WI38 (cell line): ENCODE results near the gene ADRA2C.

Experiments used
- H3K4me3 ChIP-seq: 2 replicates; pipeline ENCODE4 v1.5.1; 2011; ENCODE audit warnings: low read depth, mild to moderate bottlenecking, control low read depth, low read length
- TF ChIP-seq, protein P1 (sequence below): IDR thresholded peaks from 2 replicates; pipeline ENCODE4 v1.5.1; 2012; ENCODE audit warnings: low read depth, mild to moderate bottlenecking, control low read depth, low read length

Gene ADRA2C

DNA sequence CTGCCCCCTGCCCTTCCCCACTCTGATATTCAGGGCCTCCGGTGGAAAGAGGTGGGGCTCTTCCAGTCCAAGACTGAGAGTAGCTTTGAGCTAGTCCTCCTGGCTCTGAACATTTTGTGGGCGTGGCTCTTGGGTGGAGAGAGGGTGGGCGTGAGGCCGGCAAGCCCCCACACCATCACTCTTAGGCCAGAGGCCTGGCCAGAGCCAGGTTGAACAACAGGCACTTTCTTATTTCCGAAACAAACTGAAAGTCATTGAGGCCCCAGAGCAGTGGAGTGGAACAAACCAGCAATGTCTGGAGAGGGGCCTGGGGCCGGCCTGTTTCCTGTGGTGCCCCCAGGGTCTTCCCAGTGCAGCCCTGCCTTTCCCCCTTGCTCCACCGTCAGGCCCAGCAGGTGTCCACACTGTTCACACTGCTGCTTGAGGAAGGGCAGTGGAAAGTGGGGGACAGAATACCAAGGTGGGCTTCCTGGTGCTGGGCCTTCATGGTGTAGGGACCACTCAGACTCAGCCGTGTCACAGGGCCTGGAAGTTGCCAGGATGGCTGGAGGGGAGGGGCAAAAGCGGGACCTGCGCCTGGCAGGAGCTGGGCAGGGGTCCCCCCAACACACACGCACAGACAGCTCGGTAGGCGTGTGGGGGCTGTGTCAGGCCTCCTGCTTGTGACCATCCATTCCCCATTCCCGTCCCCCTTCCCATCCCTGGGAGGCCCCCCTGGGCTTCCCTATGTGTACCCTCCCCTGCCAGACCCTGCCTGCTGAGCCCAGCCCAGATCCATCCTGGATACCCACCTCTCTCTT lies 2.9 kb downstream of the ADRA2C start:
- H3K4me3 ChIP-seq: no peak overlapping the region
- TF ChIP-seq, protein P1, sequence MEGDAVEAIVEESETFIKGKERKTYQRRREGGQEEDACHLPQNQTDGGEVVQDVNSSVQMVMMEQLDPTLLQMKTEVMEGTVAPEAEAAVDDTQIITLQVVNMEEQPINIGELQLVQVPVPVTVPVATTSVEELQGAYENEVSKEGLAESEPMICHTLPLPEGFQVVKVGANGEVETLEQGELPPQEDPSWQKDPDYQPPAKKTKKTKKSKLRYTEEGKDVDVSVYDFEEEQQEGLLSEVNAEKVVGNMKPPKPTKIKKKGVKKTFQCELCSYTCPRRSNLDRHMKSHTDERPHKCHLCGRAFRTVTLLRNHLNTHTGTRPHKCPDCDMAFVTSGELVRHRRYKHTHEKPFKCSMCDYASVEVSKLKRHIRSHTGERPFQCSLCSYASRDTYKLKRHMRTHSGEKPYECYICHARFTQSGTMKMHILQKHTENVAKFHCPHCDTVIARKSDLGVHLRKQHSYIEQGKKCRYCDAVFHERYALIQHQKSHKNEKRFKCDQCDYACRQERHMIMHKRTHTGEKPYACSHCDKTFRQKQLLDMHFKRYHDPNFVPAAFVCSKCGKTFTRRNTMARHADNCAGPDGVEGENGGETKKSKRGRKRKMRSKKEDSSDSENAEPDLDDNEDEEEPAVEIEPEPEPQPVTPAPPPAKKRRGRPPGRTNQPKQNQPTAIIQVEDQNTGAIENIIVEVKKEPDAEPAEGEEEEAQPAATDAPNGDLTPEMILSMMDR: no peak

GRCh38 chr4:3769642-3770184 lies 3.5 kb downstream of the ADRA2C start:
- TF ChIP-seq, protein P1: no peak
- H3K4me3 ChIP-seq: no peak overlapping the region

GRCh38 chr4:3770323-3771163 lies 4.4 kb downstream of the ADRA2C start:
- TF ChIP-seq, protein P1: no peak
- H3K4me3 ChIP-seq: no peak overlapping the region

DNA sequence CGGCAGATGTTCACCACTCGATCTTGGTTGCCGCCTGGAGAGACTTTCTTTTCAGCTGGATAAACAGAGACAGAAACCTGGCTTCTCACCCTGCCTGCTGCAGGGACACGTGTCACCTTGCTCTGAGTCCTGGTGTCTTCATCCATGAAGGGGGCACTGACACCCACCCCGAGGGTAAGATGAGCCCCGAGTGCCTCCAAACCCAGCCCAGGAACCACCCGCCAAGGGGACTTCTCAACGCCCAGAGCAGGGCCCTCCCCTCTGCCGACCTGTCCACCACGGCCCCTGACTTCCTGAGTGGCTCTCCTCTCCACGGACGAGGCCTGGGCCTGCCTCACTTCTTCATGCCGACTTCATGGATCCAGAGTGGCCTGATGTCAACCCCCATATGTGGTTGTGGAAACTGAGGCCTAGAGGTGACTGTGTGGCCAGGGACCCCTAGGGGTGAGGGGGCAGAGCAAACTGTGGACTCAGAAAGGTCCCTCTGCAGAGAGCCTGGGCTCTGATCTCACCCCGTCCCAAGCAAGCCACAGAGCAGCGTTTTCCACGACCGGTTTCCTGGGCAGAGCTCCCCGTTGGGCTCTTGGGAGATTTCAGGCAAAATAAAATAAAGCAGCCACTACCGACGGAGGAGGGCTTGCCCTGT lies 5.1 kb downstream of the ADRA2C start:
- H3K4me3 ChIP-seq: no peak overlapping the region
- TF ChIP-seq, protein P1: no peak

- TF ChIP-seq, protein P1: no peak
Observed at GRCh38 chr4:3771939-3772495, 5.8 kb downstream of the ADRA2C start.

DNA sequence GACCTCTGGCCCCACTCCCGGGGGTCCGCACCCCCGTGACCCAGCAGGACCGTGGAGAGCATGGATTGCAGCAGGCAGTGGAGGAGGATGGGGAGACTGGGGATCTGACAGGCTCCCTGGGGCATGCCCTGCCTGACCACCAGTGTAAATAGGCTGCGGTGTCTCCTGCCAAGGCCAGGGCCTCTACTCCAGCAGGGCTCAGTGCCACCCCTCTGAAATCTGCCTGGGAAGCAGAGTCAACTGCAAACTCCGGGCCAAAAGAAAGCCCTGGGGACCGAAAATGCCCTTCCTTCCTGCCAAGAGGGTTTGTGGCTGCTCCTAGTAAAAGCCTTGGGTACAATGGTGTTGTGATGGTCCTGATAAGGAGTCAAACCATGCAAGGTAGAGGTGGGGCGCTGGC lies 6.4 kb downstream of the ADRA2C start:
- H3K4me3 ChIP-seq: no peak overlapping the region
- TF ChIP-seq, protein P1: no peak

More at GRCh38 chr4:3771939-3772495, 5.8 kb downstream of the ADRA2C start:
- H3K4me3 ChIP-seq: no peak overlapping the region
